ENCODE data around the gene NDUFS3.

The NDUFS3 gene

GRCh38 chr11:47577460-47578041 is 1.3 kb upstream of the NDUFS3 start:
- Histone ChIP-seq H3K4me3 (ENCODE audit: low read length) (peak overlapping the region; percentile 86), H3K27me3 (replicated peaks; ENCODE audit: control insufficient read depth, insufficient read depth, low read length) (no peaks in the 10 kb centered on the region), H3K36me3 (ENCODE audit: control insufficient read depth, insufficient read depth, low read length, severe bottlenecking) (peaks cover 48% of the 10 kb centered on the region), H3K4me1 (ENCODE audit: control insufficient read depth, insufficient read depth, low read length) (peaks cover 26% of the 10 kb centered on the region), H3K9ac (ENCODE audit: low read length) (peak overlapping the region; percentile 93), H3K9me3 (ENCODE audit: control insufficient read depth, low read length) (no peaks in the 10 kb centered on the region)
- DNase-seq (ENCODE audit: low read depth) = no peak

- no peak overlapping the region for H3K9ac ChIP-seq (ENCODE audit: low read length)
- H3K9me3 ChIP-seq (ENCODE audit: control insufficient read depth, low read length) = no peaks in the 10 kb centered on the region
- peaks cover 46% of the 10 kb centered on the region for H3K36me3 ChIP-seq (ENCODE audit: control insufficient read depth, insufficient read depth, low read length, severe bottlenecking)
- H3K4me3 ChIP-seq (ENCODE audit: low read length) = no peak overlapping the region
- H3K27me3 ChIP-seq (replicated peaks; ENCODE audit: control insufficient read depth, insufficient read depth, low read length) = peaks cover 2% of the 10 kb centered on the region
- peaks cover 26% of the 10 kb centered on the region for H3K4me1 ChIP-seq (ENCODE audit: control insufficient read depth, insufficient read depth, low read length)
- DNase-seq (ENCODE audit: low read depth) = no peak
Measured at GRCh38 chr11:47583844-47584243, 5.0 kb downstream of the NDUFS3 start.

- peaks cover 39% of the 10 kb centered on the region for H3K36me3 ChIP-seq (ENCODE audit: control insufficient read depth, insufficient read depth, low read length, severe bottlenecking)
- H3K4me1 ChIP-seq (ENCODE audit: control insufficient read depth, insufficient read depth, low read length) = peaks cover 18% of the 10 kb centered on the region
- DNase-seq (ENCODE audit: low read depth) = no peak
- H3K9me3 ChIP-seq (ENCODE audit: control insufficient read depth, low read length) = no peaks in the 10 kb centered on the region
- peaks cover 13% of the 10 kb centered on the region for H3K27me3 ChIP-seq (replicated peaks; ENCODE audit: control insufficient read depth, insufficient read depth, low read length)
- H3K9ac ChIP-seq (ENCODE audit: low read length) = no peak within 1 kb of the TSS
- H3K4me3 ChIP-seq (ENCODE audit: low read length) = no peak within 1 kb of the TSS
Measured at GRCh38 chr11:47586098-47586855, 7.4 kb downstream of the NDUFS3 start, which contains the start of gene FAM180B. FAM180B (plus strand) TSS chr11:47586678; CDS start chr11:47586769, 91 bp downstream.

DNA sequence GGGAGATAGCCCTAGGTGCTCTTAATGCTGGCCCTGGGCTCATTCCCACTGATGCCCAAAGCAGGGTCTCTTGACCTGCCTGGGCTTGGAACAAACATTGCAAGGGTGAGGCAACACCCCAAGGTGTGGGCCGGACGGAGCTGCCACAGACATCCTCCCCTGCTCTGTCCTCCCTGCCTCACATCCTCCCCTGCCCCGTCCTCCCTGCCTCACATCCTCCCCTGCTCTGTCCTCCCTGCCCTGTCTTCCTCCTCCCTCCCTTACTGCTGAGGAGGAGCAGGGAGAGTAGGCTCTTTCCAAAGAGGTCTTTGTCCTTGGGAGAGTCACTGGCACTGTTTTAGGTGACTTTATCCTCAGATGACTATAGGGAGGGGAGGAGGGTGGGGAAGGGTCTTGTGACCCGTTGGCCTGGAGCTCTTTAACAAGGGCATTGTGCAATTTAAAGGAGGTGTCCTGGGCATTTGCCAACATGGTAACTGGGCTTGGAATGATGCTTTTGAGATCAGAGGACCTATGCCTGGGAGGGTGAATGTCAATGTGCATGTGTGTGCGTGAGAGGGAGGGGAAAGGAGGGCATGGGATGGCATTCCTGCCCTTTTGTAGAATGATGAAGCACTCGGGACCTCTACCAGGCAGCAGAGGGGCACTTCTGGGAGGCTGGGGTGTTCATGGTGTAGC is 8.3 kb downstream of the NDUFS3 start:
- no peak for DNase-seq (ENCODE audit: low read depth)
- Histone ChIP-seq H3K27me3 (replicated peaks; ENCODE audit: control insufficient read depth, insufficient read depth, low read length) (peaks cover 17% of the 10 kb centered on the region), H3K36me3 (ENCODE audit: control insufficient read depth, insufficient read depth, low read length, severe bottlenecking) (peaks cover 30% of the 10 kb centered on the region), H3K9me3 (ENCODE audit: control insufficient read depth, low read length) (no peaks in the 10 kb centered on the region), H3K4me3 (ENCODE audit: low read length) (no peak overlapping the region), H3K4me1 (ENCODE audit: control insufficient read depth, insufficient read depth, low read length) (peaks cover 18% of the 10 kb centered on the region), H3K9ac (ENCODE audit: low read length) (no peak overlapping the region)

GRCh38 chr11:47587723-47588326 is 9.0 kb downstream of the NDUFS3 start:
- Histone ChIP-seq H3K4me1 (ENCODE audit: control insufficient read depth, insufficient read depth, low read length) (peaks cover 18% of the 10 kb centered on the region), H3K9me3 (ENCODE audit: control insufficient read depth, low read length) (no peaks in the 10 kb centered on the region), H3K36me3 (ENCODE audit: control insufficient read depth, insufficient read depth, low read length, severe bottlenecking) (peaks cover 24% of the 10 kb centered on the region), H3K4me3 (ENCODE audit: low read length) (no peak overlapping the region), H3K27me3 (replicated peaks; ENCODE audit: control insufficient read depth, insufficient read depth, low read length) (peaks cover 23% of the 10 kb centered on the region), H3K9ac (ENCODE audit: low read length) (no peak overlapping the region)
- DNase-seq (ENCODE audit: low read depth) = no peak

GRCh38 chr11:47589118-47589517 is 10.2 kb downstream of the NDUFS3 start:
- no peak overlapping the region for H3K9ac ChIP-seq (ENCODE audit: low read length)
- DNase-seq (ENCODE audit: low read depth) = no peak
- peaks cover 18% of the 10 kb centered on the region for H3K4me1 ChIP-seq (ENCODE audit: control insufficient read depth, insufficient read depth, low read length)
- H3K36me3 ChIP-seq (ENCODE audit: control insufficient read depth, insufficient read depth, low read length, severe bottlenecking) = peaks cover 11% of the 10 kb centered on the region
- H3K9me3 ChIP-seq (ENCODE audit: control insufficient read depth, low read length) = no peaks in the 10 kb centered on the region
- H3K27me3 ChIP-seq (replicated peaks; ENCODE audit: control insufficient read depth, insufficient read depth, low read length) = peaks cover 35% of the 10 kb centered on the region
- H3K4me3 ChIP-seq (ENCODE audit: low read length) = no peak overlapping the region

- peaks cover 18% of the 10 kb centered on the region for H3K4me1 ChIP-seq (ENCODE audit: control insufficient read depth, insufficient read depth, low read length)
- DNase-seq (ENCODE audit: low read depth) = no peak
- no peaks in the 10 kb centered on the region for H3K9me3 ChIP-seq (ENCODE audit: control insufficient read depth, low read length)
- H3K36me3 ChIP-seq (ENCODE audit: control insufficient read depth, insufficient read depth, low read length, severe bottlenecking) = peaks cover 6% of the 10 kb centered on the region
- H3K4me3 ChIP-seq (ENCODE audit: low read length) = no peak overlapping the region
- H3K9ac ChIP-seq (ENCODE audit: low read length) = no peak overlapping the region
- peaks cover 37% of the 10 kb centered on the region for H3K27me3 ChIP-seq (replicated peaks; ENCODE audit: control insufficient read depth, insufficient read depth, low read length)
Measured at GRCh38 chr11:47589584-47589976, 10.7 kb downstream of the NDUFS3 start.

GRCh38 chr11:47589977-47590861 is 11.3 kb downstream of the NDUFS3 start:
- H3K27me3 ChIP-seq (replicated peaks; ENCODE audit: control insufficient read depth, insufficient read depth, low read length) = peaks cover 43% of the 10 kb centered on the region
- no peak for DNase-seq (ENCODE audit: low read depth)
- H3K9ac ChIP-seq (ENCODE audit: low read length) = no peak overlapping the region
- H3K4me1 ChIP-seq (ENCODE audit: control insufficient read depth, insufficient read depth, low read length) = peaks cover 18% of the 10 kb centered on the region
- H3K9me3 ChIP-seq (ENCODE audit: control insufficient read depth, low read length) = no peaks in the 10 kb centered on the region
- no peaks in the 10 kb centered on the region for H3K36me3 ChIP-seq (ENCODE audit: control insufficient read depth, insufficient read depth, low read length, severe bottlenecking)
- no peak overlapping the region for H3K4me3 ChIP-seq (ENCODE audit: low read length)

- H3K9me3 ChIP-seq (ENCODE audit: control insufficient read depth, low read length) = no peaks in the 10 kb centered on the region
- H3K27me3 ChIP-seq (replicated peaks; ENCODE audit: control insufficient read depth, insufficient read depth, low read length) = peaks cover 48% of the 10 kb centered on the region
- no peaks in the 10 kb centered on the region for H3K36me3 ChIP-seq (ENCODE audit: control insufficient read depth, insufficient read depth, low read length, severe bottlenecking)
- no peak for DNase-seq (ENCODE audit: low read depth)
- H3K4me3 ChIP-seq (ENCODE audit: low read length) = no peak overlapping the region
- no peak overlapping the region for H3K9ac ChIP-seq (ENCODE audit: low read length)
- H3K4me1 ChIP-seq (ENCODE audit: control insufficient read depth, insufficient read depth, low read length) = peaks cover 7% of the 10 kb centered on the region
Measured at GRCh38 chr11:47591764-47592163, 12.9 kb downstream of the NDUFS3 start.

GRCh38 chr11:47592251-47592650 is 13.4 kb downstream of the NDUFS3 start:
- Histone ChIP-seq H3K27me3 (replicated peaks; ENCODE audit: control insufficient read depth, insufficient read depth, low read length) (peaks cover 48% of the 10 kb centered on the region), H3K4me3 (ENCODE audit: low read length) (no peak overlapping the region), H3K4me1 (ENCODE audit: control insufficient read depth, insufficient read depth, low read length) (peaks cover 6% of the 10 kb centered on the region), H3K9me3 (ENCODE audit: control insufficient read depth, low read length) (no peaks in the 10 kb centered on the region), H3K36me3 (ENCODE audit: control insufficient read depth, insufficient read depth, low read length, severe bottlenecking) (no peaks in the 10 kb centered on the region), H3K9ac (ENCODE audit: low read length) (no peak overlapping the region)
- no peak for DNase-seq (ENCODE audit: low read depth)
